Stimulated activated CD4-positive, alpha-beta T cell treated with anti-CD3 and anti-CD28 coated beads, TNF-alpha, amount 100 ng/mL, for 1 hour (primary cell): Measurements from ENCODE around the gene LRRC8C.
A peak's percentile ranks its signal among the peaks of the same experiment; 100 is the strongest.
"Not testable (repeated sequence)": the region's sequence is repeated elsewhere in the genome, so short reads cannot be mapped to it uniquely, and the experiment has no call there.

Source experiments
- DNase-seq, 3 donors: peaks; one replicate each; pipeline ENCODE4 v3.0.0-alpha.2; 2020; ENCODE audit warnings: low read depth in 3 of 3, low spot score in 1 of 3

Gene LRRC8C

DNA sequence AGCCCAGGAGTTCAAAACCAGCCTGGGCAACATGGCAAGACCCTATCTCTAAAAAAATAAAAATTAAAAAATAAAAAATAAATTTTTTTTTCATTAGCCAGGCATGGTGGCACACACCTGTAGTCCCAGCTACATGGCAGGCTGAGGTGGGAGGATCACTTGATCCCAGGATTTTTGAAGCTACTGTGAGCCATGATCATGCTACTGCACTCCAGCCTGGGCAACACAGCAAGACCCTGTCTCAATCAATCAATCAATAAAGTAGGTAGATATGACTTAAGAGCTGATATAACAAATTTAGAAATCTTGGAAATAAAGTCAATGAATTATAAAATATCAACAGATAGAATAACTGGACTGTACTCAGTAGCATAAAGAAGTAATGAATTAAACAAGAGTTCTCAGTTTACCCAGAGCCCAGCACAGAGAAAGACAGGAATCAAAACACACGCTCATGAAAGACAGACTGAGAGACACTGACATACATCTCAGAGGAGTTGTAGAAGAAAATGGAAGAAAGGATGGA is 69.7 kb downstream of the LRRC8C start:
- DNase-seq, result no peak

- no peak for DNase-seq
Observed at GRCh38 chr1:89703469-89703868, 70.5 kb downstream of the LRRC8C start.

DNA sequence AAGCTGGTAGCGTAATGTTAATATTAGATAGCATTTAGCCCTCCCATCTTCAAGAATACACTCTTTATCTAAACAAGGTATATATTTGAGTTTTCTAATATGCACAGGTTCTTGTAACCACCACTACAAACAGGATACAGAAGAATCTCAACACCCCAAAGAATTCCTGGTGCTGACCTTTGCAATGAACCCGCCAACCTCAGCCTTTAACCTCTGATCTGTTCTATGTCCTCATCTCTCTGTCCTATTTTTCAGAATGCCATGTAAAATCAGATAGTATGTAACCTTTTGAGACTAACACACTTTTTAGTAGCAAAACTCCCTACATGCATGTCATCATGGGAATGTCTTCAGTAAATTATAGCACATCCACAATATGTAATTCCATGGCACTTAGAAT is 71.1 kb downstream of the LRRC8C start:
- DNase-seq, result no peak

DNA sequence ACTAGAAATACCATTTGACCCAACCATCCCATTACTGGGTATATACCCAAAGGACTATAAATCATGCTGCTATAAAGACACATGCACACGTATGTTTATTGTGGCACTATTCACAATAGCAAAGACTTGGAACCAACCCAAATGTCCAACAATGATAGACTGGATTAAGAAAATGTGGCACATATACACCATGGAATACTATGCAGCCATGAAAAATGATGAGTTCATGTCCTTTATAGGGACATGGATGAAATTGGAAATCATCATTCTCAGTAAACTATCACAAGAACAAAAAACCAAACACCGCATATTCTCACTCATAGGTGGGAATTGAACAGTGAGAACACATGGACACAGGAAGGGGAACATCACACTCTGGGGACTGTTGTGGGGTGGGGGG is 72.0 kb downstream of the LRRC8C start:
- not testable (repeated sequence) for DNase-seq

DNA sequence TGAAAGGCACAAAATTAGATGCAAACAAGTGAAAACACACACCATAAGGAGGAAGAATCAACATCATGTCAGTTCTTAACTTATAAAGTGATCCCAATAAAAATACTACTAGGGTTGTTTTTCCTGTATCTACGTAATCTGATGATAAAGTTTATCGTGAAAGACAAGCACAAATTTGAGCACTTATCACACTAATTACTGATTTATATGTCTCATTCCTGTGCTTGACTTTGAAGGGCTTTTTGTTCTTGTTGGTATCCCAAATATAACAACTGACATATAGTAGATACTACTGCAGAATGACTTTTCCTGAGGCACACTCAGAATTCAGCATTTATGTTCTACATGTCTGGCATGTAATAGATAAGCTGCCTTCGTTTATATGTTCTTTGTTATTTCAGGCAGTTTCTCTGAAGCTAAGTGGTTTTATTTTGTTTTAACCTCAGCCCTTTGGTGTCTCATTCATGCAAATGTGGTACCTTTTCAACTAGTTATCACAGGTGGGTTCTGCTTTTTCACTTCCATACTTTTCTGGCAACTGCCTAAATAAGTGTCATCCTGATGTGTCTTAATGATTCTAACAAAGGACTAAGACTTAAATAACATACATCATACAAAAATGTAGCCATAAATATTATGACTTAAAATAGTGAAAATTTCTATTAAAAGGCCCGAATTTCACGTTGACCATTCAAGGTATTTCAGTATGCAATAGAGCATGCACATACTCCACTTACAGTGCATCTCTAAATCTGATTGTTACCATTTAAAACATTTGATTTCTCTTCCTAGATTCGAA is 73.2 kb downstream of the LRRC8C start:
- DNase-seq, result no peak

DNA sequence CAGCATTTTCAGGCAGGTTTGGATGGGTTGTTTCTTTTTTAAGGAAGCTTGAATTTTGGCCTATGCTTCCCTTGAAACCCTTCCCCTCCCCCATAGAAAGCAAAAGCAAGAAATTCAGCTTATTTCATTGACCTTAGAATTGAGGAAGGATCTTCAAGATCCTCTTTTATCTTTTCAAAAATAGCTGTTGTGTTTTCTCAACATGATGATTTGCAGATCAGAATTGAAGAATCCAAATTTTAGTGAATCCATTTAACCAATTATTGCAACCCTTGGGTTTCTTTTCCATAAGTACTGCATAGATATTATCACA is 73.7 kb downstream of the LRRC8C start:
- DNase-seq, result no peak

DNA sequence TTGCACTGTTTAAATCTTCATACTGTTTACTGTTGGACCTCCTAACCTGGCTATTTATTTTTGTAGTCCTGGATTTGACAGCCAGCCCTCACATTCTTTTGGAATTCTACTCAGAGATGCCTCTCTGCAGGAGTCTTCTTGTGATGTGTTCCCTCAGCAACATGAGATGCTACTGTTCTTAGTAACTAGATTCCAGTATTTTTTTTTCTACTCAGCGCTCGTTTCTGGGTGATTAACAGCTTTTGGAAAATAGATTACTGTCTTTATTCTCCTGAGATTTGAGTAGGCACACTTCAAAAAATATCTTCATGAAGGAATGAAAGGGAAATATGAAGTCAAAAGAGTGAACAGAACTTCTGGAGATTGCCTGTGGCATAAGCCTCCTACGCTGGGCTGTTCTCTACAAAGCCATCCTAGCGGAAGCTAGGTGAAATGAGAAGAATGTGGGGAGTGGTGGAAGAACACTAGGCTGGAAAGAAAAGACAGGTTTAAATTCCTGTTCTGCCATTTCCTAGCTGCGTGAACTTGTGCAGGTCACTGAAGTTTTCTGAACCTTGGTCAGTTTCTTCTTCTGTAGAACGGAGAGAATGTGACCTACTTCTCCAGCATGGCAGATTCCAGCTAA is 75.9 kb downstream of the LRRC8C start:
- DNase-seq, result no peak

- DNase-seq, result no peak
Observed at GRCh38 chr1:89710498-89711139, 77.7 kb downstream of the LRRC8C start.

- DNase-seq, result no peak
Observed at GRCh38 chr1:89711140-89711778, 78.3 kb downstream of the LRRC8C start.

GRCh38 chr1:89712420-89712819 is 79.5 kb downstream of the LRRC8C start:
- no peak for DNase-seq

DNA sequence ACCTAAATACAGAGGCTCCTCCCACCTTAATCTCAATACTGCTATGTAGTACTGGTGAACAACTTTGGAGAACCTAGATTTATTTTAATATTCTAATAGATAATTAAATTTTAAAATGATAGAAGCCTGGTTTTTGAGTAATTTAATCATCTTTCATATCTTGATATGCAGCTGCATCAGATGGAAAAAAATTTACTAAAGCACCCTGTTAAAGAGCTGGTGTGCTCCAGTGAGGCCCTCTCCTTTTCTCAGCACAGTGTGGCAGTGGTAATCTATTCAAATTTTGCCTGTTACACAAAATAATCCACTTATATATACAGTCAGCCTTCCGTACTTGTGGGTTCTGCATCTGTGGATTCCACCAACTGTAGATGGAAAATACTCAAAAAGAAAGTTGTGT is 82.8 kb downstream of the LRRC8C start:
- no peak for DNase-seq

DNA sequence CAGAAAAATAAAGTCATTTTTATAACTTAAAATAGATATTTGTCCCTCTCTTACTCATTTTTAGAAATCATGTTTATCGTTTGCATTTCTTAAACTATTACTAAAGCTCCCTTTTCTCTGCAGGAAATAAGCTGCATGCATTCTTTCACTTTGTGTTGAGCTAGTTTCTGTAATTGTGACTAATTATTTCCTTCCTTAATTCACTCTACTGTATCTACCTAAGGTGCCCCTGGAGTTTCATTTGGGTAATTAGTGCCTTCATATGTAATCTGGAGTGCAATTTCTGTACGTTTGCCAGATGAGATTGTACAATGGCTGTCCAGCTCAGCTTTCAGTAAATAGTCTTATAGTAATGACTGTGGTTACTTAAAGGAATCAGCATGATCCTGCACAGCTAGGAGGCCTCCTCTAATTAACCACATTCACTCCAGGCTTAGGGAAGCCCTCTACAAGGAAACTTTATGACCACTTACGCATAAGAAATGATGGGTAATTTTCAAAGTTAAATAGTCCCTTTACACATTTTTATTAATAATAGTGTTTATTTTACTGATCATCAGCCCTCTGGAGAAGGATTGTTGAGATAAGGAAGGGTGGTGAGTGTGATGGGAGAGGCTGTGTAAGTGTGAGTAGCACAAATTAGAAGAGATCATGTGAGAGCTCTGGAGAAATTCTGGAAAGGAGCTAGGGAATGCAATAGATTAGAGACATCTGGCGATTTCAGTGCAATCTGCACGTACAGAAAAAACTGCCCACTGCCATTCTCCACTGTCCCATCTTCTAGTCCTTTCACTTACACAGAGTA is 86.8 kb downstream of the LRRC8C start:
- DNase-seq, result no peak

DNA sequence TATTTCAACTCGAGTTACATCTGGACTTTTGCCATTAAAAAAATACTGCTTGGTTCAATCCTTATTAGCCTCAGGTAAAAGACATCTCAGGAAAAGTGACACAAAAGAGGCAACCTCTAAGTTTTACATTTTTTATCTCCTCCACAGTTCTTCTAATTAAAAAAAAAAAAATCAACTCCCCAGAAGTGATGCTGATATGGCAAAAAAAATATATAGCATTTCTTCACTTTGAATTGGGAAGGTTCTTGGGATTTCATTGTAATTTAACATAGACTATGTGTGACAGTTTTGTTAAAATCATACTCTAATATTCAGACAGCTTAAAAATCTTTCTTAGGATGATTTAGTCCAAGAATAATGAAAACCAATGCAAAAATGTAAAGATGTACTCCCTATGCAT is 87.9 kb downstream of the LRRC8C start:
- DNase-seq, result no peak

GRCh38 chr1:89721351-89721750 is 88.4 kb downstream of the LRRC8C start:
- DNase-seq, result no peak

DNA sequence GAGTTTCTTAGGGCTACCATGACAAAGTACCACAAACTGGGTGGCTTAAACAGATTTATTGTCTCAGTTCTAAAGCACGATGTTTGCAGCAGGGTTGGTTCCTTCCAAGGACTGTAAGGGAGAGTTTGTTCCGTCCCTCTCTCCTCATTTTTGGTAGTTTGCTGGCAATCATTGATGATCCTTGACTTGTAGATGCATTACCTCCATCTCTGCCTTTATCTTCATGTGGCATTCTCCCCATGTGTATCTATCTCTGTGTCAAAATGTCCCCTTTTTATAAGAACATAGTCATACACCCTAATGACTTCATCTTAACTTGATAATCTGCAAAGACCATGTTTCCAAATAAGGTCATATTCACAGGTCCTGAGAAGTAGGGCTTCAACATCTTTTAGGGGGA is 90.2 kb downstream of the LRRC8C start:
- DNase-seq, result no peak

GRCh38 chr1:89723863-89724262 is 90.9 kb downstream of the LRRC8C start:
- DNase-seq, result no peak

GRCh38 chr1:89724369-89725010 is 91.6 kb downstream of the LRRC8C start:
- peak in 1 of 3 donors; percentile 39 for DNase-seq

GRCh38 chr1:89725011-89725370 is 92.1 kb downstream of the LRRC8C start:
- DNase-seq, result no peak

GRCh38 chr1:89725631-89726030 is 92.7 kb downstream of the LRRC8C start:
- DNase-seq, result no peak

- no peak for DNase-seq
Observed at GRCh38 chr1:89727517-89728312, 94.8 kb downstream of the LRRC8C start.
